Adipose tissue (tissue), 3 donors: ENCODE measurements around the gene ATP7B. TPM values are rescaled to one million over a fixed set of nuclear protein-coding genes. Genes with fewer than 3 reads are reported as not detected.

ENCODE experiments used
- H3K27ac ChIP-seq: one replicate; pipeline ENCODE4 v1.5.1; 2013; ENCODE audit warnings: low read depth, low read length
- WGBS, 3 donors: extraction: QIAGEN DNeasy Blood & Tissue Kit; methylation state at CpG; one replicate each; pipeline ENCODE4 v1.1.7; 2013; 5-methylcytosine and 5-hydroxymethylcytosine counted together
- polyA plus RNA-seq, 3 donors: library from polyadenylated mRNA; stranded (reverse); fragments of 200-250 nt; gene quantifications; one replicate each; pipeline ENCODE4 v1.2.3, GENCODE V29; 2013
- donor health status: healthy with polysubstance abuse.
- donor health status: Bipolar disorder and iron deficiency.
- donor health status: healthy.

ATP7B gene
- polyA plus RNA-seq, 3 donors = 1.3 to 3.2 (median 2.4) TPM

- no peak overlapping the region for H3K27ac ChIP-seq
- WGBS, 3 donors = 84 to 89% (median 86%) methylated on average over 14 of the region's 14 CpGs
These were observed 77.7 kb downstream of the ATP7B start for GRCh38 chr13:51933466-51934058.

GRCh38 chr13:51932231-51932630, 79.0 kb downstream of the ATP7B start:
- WGBS, 3 donors = 91 to 98% (median 96%) methylated on average over 9 of the region's 9 CpGs

GRCh38 chr13:51931606-51932005, 79.6 kb downstream of the ATP7B start:
- WGBS, 3 donors = 94 to 96% (median 95%) methylated on average over 6 of the region's 6 CpGs
- no peak overlapping the region for H3K27ac ChIP-seq

More at GRCh38 chr13:51932231-51932630, 79.0 kb downstream of the ATP7B start:
- no peak overlapping the region for H3K27ac ChIP-seq

DNA sequence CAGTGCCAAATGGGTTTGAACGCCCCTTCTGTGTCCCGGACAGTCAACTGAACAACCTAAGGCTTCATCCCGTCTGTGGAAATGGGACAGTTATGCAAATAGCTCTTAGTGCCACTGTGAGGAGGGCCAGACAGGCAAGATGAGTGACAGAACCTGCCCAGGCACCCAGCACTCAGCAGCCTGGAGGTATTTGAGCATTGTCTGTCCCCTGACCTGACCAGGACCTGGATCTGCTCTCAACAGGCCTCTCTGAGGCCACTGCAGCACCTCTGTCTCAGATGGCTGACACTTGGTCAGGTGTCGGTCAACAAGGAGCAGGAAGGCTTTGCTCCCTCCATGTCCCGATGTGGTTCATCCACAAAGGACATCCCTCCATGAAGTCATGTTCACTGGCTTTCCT, 81.6 kb downstream of the ATP7B start:
- no peak overlapping the region for H3K27ac ChIP-seq
- 92 to 95% (median 92%) methylated on average over 5 of the region's 5 CpGs for WGBS, 3 donors

- no peak overlapping the region for H3K27ac ChIP-seq
- 89 to 94% (median 93%) methylated on average over 9 of the region's 9 CpGs for WGBS, 3 donors
These were observed 83.0 kb downstream of the ATP7B start for GRCh38 chr13:51928231-51928630.

DNA sequence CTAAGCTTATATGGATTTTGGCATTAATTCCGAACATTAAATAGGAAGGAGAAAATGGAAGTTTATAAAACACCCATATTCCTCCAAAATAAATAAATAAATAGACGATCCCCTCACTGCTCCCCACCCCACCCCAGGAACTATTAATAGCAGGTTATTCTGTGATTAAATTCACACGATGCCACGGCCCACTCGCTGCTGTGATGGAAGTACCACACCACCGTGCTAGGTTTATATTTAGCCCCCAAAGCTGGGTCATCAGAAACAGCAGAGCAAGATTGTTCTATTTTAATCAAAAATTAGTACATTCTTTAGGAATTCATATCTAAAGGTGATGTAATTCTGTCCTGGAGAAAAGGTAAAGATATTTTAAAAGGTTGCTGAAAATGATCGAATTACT, 84.1 kb downstream of the ATP7B start:
- no peak overlapping the region for H3K27ac ChIP-seq
- 85 to 87% (median 86%) methylated on average over 7 of the region's 7 CpGs for WGBS, 3 donors

DNA sequence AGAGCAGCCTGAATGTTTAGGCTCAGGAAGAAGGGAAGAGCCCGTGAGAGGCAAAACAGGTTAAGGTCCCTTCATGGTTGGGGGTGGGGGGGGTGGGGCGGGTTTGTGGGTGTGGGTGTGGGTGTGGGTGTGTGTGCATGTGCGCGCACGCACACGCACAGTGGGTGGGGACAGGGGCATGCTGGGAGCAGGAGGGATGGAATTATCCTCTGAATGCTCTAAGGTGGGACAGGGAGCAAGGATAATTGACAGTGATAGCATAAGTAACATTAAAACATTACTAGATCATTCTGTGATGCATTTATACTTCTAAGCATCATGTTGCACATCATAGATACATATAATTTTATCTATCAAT, 84.7 kb downstream of the ATP7B start:
- 89 to 91% (median 90%) methylated on average over 6 of the region's 6 CpGs for WGBS, 3 donors
- H3K27ac ChIP-seq = no peak overlapping the region

GRCh38 chr13:51925865-51926527, 85.3 kb downstream of the ATP7B start:
- 75 to 94% (median 82%) methylated on average over 5 of the region's 5 CpGs for WGBS, 3 donors
- H3K27ac ChIP-seq = no peak overlapping the region

GRCh38 chr13:51924756-51925544, 86.3 kb downstream of the ATP7B start:
- H3K27ac ChIP-seq = no peak overlapping the region
- WGBS, 3 donors = 88 to 92% (median 90%) methylated on average over 9 of the region's 9 CpGs

- H3K27ac ChIP-seq = no peak overlapping the region
- WGBS, 3 donors = 88 to 94% (median 94%) methylated on average over 3 of the region's 3 CpGs
These were observed 87.2 kb downstream of the ATP7B start for GRCh38 chr13:51923983-51924539.

GRCh38 chr13:51922771-51923480, 88.3 kb downstream of the ATP7B start:
- H3K27ac ChIP-seq = no peak overlapping the region
- WGBS, 3 donors = 88 to 95% (median 94%) methylated on average over 10 of the region's 10 CpGs

DNA sequence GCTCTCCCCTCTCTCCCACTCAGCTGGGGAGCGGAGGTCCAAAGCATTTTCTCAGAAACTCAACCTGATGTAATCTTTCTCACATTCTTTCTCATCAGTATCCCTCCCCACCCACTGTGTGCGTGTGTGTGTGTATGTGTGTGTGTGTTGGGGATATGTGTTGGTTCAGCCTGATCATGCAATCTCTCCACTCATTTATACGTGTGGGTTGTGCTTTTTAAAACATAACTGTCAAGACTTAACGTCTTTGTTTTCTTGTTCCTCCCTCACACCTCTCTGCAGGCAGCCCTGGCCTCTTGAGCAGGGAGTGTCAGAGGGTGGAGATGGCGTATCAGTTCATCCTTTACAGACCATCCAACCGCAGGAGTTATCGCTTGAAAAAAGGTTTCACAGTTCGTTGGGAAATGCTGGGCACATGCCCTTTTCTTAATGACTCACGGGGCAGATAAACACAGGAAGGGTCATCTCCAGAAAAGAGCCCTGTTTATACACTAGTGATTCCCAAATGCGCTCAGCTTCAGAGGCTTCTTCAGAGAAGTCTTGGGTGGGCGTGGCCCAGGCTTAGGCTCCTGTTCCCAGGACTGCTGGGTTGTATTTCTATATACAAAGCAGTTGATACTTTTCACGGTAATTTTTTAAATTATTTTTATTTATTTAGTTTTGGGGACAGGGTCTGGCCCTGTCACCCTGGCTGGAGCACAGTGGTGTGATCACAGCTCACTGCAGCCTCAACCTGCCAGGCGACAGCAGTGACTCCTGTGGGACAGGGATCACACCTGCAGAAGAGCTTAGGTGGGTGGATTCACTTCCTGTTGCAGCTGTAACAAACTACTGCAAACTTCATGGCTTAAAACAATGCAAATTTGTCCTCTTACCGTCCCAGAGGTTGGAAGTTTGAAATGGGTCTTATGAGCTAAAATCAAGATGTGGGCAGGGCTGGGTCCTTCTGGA, 89.2 kb downstream of the ATP7B start:
- no peak overlapping the region for H3K27ac ChIP-seq
- 75 to 82% (median 82%) methylated on average over 14 of the region's 14 CpGs for WGBS, 3 donors

DNA sequence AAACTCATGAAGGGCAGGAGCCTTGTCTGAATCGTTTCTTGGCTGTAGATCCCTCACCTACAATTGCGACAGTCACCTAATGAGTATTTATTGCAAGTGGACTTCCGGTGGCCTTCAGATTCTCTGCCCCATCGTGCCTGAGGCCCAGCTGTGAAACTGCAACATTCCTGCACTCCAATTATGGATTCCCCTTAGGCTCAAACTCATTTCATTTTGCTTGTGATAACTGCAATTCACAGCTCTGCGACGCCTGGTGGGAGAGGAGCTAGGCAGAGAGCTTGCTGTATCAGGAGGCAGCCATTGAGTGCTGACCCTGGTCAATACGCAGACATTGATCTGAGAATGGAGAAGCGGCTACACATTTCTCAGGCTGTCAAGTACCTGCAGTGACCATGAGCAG, 90.5 kb downstream of the ATP7B start:
- H3K27ac ChIP-seq = no peak overlapping the region
- 77 to 89% (median 87%) methylated on average over 8 of the region's 8 CpGs for WGBS, 3 donors

DNA sequence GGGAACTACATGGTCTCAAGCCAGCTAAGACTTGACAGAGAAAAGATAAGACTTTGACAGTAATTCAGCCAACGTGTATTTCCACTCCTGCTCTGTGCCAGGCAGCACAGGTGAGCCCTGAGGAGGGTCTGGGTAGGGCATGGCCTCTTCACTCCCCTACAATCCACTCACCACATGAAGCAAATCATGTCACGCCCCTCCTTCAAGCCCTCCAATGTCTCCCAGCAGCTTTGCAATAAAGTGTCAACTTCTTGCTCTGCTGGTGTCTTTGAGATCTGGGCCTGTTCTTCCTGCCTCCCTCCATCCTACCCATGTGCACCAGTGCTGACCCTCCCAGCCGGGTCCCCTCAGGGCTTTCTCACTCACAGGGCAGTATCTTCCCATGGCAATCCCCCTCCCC, 91.0 kb downstream of the ATP7B start:
- no peak overlapping the region for H3K27ac ChIP-seq
- WGBS, 3 donors = 62 to 76% (median 73%) methylated on average over 3 of the region's 3 CpGs

DNA sequence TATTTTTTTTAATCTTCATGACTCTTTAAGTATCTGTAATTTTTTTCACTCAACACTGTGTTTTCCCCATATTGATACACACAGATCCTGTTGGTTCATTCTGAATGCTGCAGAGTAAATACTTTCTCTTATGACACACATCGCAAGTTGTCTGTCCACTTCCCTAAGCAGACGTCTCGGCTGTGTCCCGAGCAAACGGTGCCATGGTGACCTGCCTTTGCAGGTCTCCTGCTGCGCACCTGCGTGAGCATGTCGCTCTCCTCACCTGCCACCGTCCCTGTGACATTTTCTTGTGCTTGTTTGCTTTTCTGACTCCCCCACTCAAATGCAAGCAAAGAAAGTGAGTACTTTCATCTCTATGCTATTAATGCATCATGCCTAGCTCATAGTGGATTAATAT, 91.7 kb downstream of the ATP7B start:
- 71 to 85% (median 78%) methylated on average over 9 of the region's 9 CpGs for WGBS, 3 donors
- no peak overlapping the region for H3K27ac ChIP-seq

GRCh38 chr13:51916962-51917361, 94.3 kb downstream of the ATP7B start:
- WGBS, 3 donors = 96 to 97% (median 96%) methylated on average over 8 of the region's 8 CpGs
- H3K27ac ChIP-seq = no peak overlapping the region

DNA sequence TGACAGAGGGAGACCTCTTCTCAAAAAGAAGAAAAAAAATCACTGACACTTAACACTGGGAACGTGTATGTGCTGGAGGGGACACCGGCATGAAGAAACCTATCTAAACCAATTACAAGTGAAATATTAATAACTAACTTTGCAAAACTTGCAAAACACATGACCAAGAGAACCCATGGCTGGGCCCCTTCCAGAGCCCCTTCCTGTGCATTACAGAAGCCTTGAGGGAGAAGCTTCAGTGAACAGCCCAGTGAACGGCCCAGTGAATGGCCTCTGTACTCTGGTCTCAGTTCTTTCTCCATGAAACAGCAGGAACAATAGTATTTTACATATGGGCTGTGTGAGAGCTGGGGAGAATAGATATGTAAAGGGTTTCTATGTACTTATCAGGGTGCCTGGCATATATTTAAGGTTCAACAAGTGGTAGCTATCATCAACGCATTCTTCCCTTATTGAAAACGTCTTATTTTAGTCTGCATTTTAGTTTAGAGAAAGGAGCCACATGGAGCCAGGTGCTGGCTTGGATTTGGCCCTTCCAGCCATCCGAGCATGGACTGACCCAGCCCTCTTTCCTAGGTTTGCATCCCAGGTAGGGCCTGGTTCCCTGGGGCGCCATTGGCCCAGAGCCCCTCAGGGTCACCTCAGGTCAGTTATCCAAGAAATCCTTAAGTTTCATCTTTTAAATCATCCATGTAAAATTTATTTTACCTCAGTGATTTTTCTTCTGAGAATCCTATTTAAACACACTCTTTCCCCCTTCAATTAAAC, 95.0 kb downstream of the ATP7B start:
- no peak overlapping the region for H3K27ac ChIP-seq
- WGBS, 3 donors = 89 to 93% (median 91%) methylated on average over 7 of the region's 7 CpGs
